ENCODE data around the gene CD83. TPM values are rescaled to one million over a fixed set of nuclear protein-coding genes. Genes with fewer than 3 reads are reported as not detected.

Gene CD83
- total RNA-seq, 1 experiment from 2014 or later, result 2.9 TPM

- no peaks in the 10 kb centered on the region for H3K36me3 ChIP-seq (replicated peaks; ENCODE audit: control insufficient read depth, insufficient read depth, low read length)
- H3K27me3 ChIP-seq (ENCODE audit: control insufficient read depth, insufficient read depth, low read length), result no peaks in the 10 kb centered on the region
- no peak for DNase-seq
- H3K4me3 ChIP-seq (ENCODE audit: insufficient read depth, low read depth, low read length), result no peak overlapping the region
Observed at GRCh38 chr6:14170128-14170527, 52.6 kb downstream of the CD83 start.

- H3K36me3 ChIP-seq (replicated peaks; ENCODE audit: control insufficient read depth, insufficient read depth, low read length), result no peaks in the 10 kb centered on the region
- no peaks in the 10 kb centered on the region for H3K27me3 ChIP-seq (ENCODE audit: control insufficient read depth, insufficient read depth, low read length)
- no peak overlapping the region for H3K4me3 ChIP-seq (ENCODE audit: insufficient read depth, low read depth, low read length)
- no peak for DNase-seq
Observed at GRCh38 chr6:14172562-14172961, 55.0 kb downstream of the CD83 start.

GRCh38 chr6:14174226-14174625 lies 56.7 kb downstream of the CD83 start:
- H3K36me3 ChIP-seq (replicated peaks; ENCODE audit: control insufficient read depth, insufficient read depth, low read length), result no peaks in the 10 kb centered on the region
- no peak overlapping the region for H3K4me3 ChIP-seq (ENCODE audit: insufficient read depth, low read depth, low read length)
- H3K27me3 ChIP-seq (ENCODE audit: control insufficient read depth, insufficient read depth, low read length), result no peaks in the 10 kb centered on the region
- DNase-seq, result no peak

GRCh38 chr6:14174996-14175395 lies 57.4 kb downstream of the CD83 start:
- no peaks in the 10 kb centered on the region for H3K36me3 ChIP-seq (replicated peaks; ENCODE audit: control insufficient read depth, insufficient read depth, low read length)
- no peak overlapping the region for H3K4me3 ChIP-seq (ENCODE audit: insufficient read depth, low read depth, low read length)
- no peak for DNase-seq

GRCh38 chr6:14176429-14176828 lies 58.9 kb downstream of the CD83 start:
- no peak for DNase-seq
- no peak overlapping the region for H3K4me3 ChIP-seq (ENCODE audit: insufficient read depth, low read depth, low read length)
- H3K27me3 ChIP-seq (ENCODE audit: control insufficient read depth, insufficient read depth, low read length), result no peaks in the 10 kb centered on the region
- H3K36me3 ChIP-seq (replicated peaks; ENCODE audit: control insufficient read depth, insufficient read depth, low read length), result no peaks in the 10 kb centered on the region

More at GRCh38 chr6:14174996-14175395, 57.4 kb downstream of the CD83 start:
- no peaks in the 10 kb centered on the region for H3K27me3 ChIP-seq (ENCODE audit: control insufficient read depth, insufficient read depth, low read length)

- H3K36me3 ChIP-seq (replicated peaks; ENCODE audit: control insufficient read depth, insufficient read depth, low read length), result no peaks in the 10 kb centered on the region
- no peaks in the 10 kb centered on the region for H3K27me3 ChIP-seq (ENCODE audit: control insufficient read depth, insufficient read depth, low read length)
- H3K4me3 ChIP-seq (ENCODE audit: insufficient read depth, low read depth, low read length), result no peak overlapping the region
- no peak for DNase-seq
Observed at GRCh38 chr6:14177413-14178082, 60.0 kb downstream of the CD83 start.

GRCh38 chr6:14178083-14178445 lies 60.5 kb downstream of the CD83 start:
- Histone ChIP-seq H3K4me3 (ENCODE audit: insufficient read depth, low read depth, low read length) (no peak overlapping the region), H3K27me3 (ENCODE audit: control insufficient read depth, insufficient read depth, low read length) (no peaks in the 10 kb centered on the region), H3K36me3 (replicated peaks; ENCODE audit: control insufficient read depth, insufficient read depth, low read length) (no peaks in the 10 kb centered on the region)
- DNase-seq, result no peak

GRCh38 chr6:14180609-14181008 lies 63.0 kb downstream of the CD83 start:
- DNase-seq, result no peak

GRCh38 chr6:14182916-14183315 lies 65.3 kb downstream of the CD83 start:
- DNase-seq, result no peak
- Histone ChIP-seq H3K36me3 (replicated peaks; ENCODE audit: control insufficient read depth, insufficient read depth, low read length) (no peaks in the 10 kb centered on the region), H3K4me3 (ENCODE audit: insufficient read depth, low read depth, low read length) (no peak overlapping the region), H3K27me3 (ENCODE audit: control insufficient read depth, insufficient read depth, low read length) (no peaks in the 10 kb centered on the region)

More at GRCh38 chr6:14180609-14181008, 63.0 kb downstream of the CD83 start:
- Histone ChIP-seq H3K36me3 (replicated peaks; ENCODE audit: control insufficient read depth, insufficient read depth, low read length) (no peaks in the 10 kb centered on the region), H3K4me3 (ENCODE audit: insufficient read depth, low read depth, low read length) (no peak overlapping the region), H3K27me3 (ENCODE audit: control insufficient read depth, insufficient read depth, low read length) (no peaks in the 10 kb centered on the region)

Other genes with a start within 250 kb of the CD83 start
- 6.1 and 7.0 TPM in 2 replicates for gene RNF182, start 192.8 kb upstream of the CD83 start, total RNA-seq (2014; rRNA removed; shearing (Covaris generic))

Data from H7 (cell line).